Neural crest cell (in vitro differentiated cells): ENCODE measurements around the gene LUZP1. TPM values are rescaled to one million over a fixed set of nuclear protein-coding genes. Genes with fewer than 3 reads are reported as not detected.

Experiments
- DNase-seq: peaks from one replicate; pipeline ENCODE4 v3.0.0; 2021; ENCODE audit warnings: low read depth, mixed read lengths, low spot score
- H3K27ac Mint-ChIP-seq: one replicate; pipeline ENCODE4 v1.8.0; 2021; ENCODE audit warnings: mild to moderate bottlenecking, mixed read lengths; ENCODE audit not compliant: unreplicated experiment
- H3K27me3 Mint-ChIP-seq: 2 replicates; pipeline ENCODE4 v1.8.0; 2021; ENCODE audit warnings: low read depth, mild to moderate bottlenecking, mixed read lengths
- H3K36me3 Mint-ChIP-seq: 2 replicates; pipeline ENCODE4 v1.8.0; 2021; ENCODE audit warnings: low read depth, mild to moderate bottlenecking, mixed read lengths
- H3K4me1 Mint-ChIP-seq: 2 replicates; pipeline ENCODE4 v1.8.0; 2021; ENCODE audit warnings: mixed read lengths
- H3K4me3 Mint-ChIP-seq: one replicate; pipeline ENCODE4 v1.8.0; 2021; ENCODE audit warnings: mild to moderate bottlenecking, mixed read lengths
- H3K9me3 Mint-ChIP-seq: 2 replicates; pipeline ENCODE4 v1.8.0; 2021; ENCODE audit warnings: mixed read lengths
- CTCF ChIP-seq: fragments of 200-600 bp; sonication (generic); conservative IDR thresholded peaks from 2 replicates; pipeline ENCODE4 v1.5.0; 2021; ENCODE audit warnings: antibody characterized with exemption, mild to moderate bottlenecking
- total RNA-seq: library from RNA; stranded (reverse); gene quantifications from 2 replicates; pipeline ENCODE4 v1.2.1, GENCODE V29; 2021

LUZP1 gene
- total RNA-seq, 1 donor from 2014 or later: 31.4 TPM

DNA sequence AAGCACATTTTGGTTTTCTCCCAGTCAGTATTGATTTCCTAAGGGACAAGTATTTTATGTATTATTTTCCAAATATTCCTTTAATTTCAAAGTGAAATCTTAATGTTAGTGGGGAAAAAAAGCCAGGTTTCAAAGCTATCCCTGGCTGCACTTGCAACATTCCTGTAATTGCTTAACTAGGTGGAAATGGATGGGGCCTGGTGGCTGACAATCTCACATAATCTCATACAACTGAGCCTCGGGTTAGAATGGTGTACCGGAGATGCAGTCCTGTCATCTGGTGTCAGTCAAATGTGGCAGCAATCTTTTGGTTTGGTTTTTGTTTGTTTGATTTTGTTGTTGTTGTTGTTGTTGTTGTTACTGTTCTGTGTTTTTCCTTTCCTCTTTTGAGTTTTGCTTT is 103.3 kb downstream of the LUZP1 start:
- H3K27me3 Mint-ChIP-seq: no peaks in the 10 kb centered on the region
- H3K36me3 Mint-ChIP-seq: peaks cover 20% of the 10 kb centered on the region
- H3K4me3 Mint-ChIP-seq: no peak overlapping the region
- H3K27ac Mint-ChIP-seq: no peak overlapping the region
- no peak for TF ChIP-seq CTCF
- H3K9me3 Mint-ChIP-seq: no peaks in the 10 kb centered on the region
- no peak for DNase-seq
- no peaks in the 10 kb centered on the region for H3K4me1 Mint-ChIP-seq

DNA sequence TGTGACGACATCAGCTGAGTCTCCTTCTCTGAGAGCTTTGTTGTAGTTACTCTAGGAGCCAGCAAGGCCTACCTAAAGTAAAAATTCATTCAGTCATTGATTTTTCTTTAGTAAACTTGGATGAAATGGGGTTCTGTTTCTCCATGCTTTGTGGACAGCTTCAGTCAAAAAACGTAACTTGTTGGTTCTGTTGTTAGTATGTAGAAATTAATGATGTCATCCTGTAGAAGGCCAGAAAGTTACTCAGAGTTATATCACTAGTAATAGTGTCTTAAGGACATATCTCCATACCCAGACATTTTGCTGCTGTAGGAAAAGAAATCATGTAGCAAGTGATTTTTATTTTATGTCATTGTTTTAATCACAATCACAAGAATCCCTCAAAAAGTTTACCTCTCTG is 106.4 kb downstream of the LUZP1 start:
- H3K27me3 Mint-ChIP-seq: no peaks in the 10 kb centered on the region
- H3K36me3 Mint-ChIP-seq: peaks cover 20% of the 10 kb centered on the region
- DNase-seq: no peak
- no peak for TF ChIP-seq CTCF
- H3K27ac Mint-ChIP-seq: no peak overlapping the region
- H3K4me1 Mint-ChIP-seq: no peaks in the 10 kb centered on the region
- no peak overlapping the region for H3K4me3 Mint-ChIP-seq
- no peaks in the 10 kb centered on the region for H3K9me3 Mint-ChIP-seq

- Mint-ChIP-seq H3K4me1 (no peaks in the 10 kb centered on the region), H3K36me3 (peaks cover 28% of the 10 kb centered on the region), H3K27me3 (no peaks in the 10 kb centered on the region), H3K4me3 (no peak overlapping the region), H3K27ac (no peak overlapping the region), H3K9me3 (no peaks in the 10 kb centered on the region)
- no peak for TF ChIP-seq CTCF
- no peak for DNase-seq
Measured at GRCh38 chr1:23057301-23057700, 111.4 kb downstream of the LUZP1 start.

DNA sequence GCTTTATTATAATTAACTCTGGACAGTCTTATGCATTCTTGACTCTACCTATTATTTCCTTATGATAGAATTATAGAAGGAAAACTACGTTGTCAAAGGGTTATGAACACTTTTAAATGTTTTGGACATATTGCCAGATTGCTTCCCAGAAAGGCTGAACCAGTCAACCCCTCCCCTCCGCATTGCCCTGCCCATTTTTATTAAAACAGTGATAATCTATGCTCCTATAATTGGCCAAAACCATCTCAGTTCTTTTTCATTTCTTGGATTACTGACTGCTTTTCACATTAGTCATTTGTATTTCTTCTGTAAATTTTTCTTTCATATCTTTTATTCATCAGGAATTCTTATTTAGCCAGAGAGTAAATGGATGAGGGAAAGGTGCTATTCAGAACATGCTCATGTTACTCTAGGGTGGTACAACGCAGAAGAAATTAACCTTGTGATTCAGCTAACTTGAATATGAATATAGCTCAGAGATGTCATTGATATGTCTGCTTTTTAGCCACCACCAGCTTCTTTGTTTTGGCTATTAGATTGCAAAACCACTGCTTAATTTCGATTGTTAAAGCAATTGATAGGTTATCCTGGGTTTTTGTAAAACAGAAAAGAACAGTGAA is 117.3 kb downstream of the LUZP1 start:
- Mint-ChIP-seq H3K36me3 (peaks cover 10% of the 10 kb centered on the region), H3K27me3 (no peaks in the 10 kb centered on the region), H3K4me3 (no peak overlapping the region), H3K9me3 (no peaks in the 10 kb centered on the region), H3K4me1 (no peaks in the 10 kb centered on the region), H3K27ac (no peak overlapping the region)
- no peak for DNase-seq
- no peak for TF ChIP-seq CTCF

DNA sequence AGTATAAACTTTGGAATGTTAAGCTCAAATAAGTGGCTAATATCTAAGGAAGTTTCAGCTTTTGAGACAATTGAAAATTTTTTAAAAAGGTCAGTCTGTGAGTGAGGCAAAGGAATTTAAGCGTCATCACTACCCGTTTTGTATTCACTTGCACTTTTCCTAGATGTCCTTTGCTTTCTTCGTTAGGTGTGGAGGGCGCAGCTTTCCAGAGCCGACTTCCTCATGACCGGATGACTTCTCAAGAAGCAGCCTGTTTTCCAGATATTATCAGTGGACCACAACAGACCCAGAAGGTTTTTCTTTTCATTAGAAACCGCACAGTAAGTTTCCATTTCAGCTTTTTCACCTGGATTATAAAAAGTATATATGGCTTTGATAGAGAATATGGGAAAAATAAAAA is 118.5 kb downstream of the LUZP1 start:
- no peaks in the 10 kb centered on the region for H3K27me3 Mint-ChIP-seq
- DNase-seq: no peak
- peaks cover 10% of the 10 kb centered on the region for H3K36me3 Mint-ChIP-seq
- H3K27ac Mint-ChIP-seq: no peak overlapping the region
- no peak for TF ChIP-seq CTCF
- H3K4me1 Mint-ChIP-seq: no peaks in the 10 kb centered on the region
- H3K9me3 Mint-ChIP-seq: no peaks in the 10 kb centered on the region
- no peak overlapping the region for H3K4me3 Mint-ChIP-seq
